HG03095 (cell line): ENCODE results near the gene RPP38.

Source experiments
- ATAC-seq: cut with Tn5 transposase; IDR thresholded peaks from one replicate; pipeline ENCODE4 v1.9.1; 2021; ENCODE audit warnings: moderate library complexity; ENCODE audit not compliant: unreplicated experiment

The RPP38 gene

DNA sequence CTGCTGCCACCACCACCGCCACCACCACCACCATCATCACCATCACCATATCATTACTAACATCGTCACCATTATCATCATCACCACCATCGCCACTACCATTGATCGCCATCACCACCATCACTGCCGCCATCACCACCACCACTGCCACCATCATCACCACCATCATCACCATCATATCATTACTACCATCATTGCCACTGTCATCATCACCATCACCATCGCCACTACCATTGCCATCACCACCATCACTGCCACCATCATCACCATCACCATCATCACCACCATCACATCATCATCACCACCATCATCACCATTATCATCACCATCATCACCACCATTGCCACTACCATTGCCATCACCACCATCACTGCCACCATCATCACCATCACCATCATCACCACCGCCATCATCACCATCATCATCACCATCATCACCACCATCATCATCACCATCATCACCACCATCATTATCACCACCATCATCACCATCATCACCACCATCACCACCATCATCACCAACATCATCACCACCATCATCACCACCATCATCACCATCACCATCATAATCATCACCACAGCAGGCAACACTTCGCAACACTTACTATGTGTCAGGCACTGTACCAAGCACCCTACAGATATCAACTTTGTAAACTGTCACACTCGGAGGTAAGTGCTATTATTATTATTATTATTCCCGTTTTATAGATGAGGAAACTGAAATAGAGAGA, 52.1 kb downstream of the RPP38 start:
- no peak for ATAC-seq

DNA sequence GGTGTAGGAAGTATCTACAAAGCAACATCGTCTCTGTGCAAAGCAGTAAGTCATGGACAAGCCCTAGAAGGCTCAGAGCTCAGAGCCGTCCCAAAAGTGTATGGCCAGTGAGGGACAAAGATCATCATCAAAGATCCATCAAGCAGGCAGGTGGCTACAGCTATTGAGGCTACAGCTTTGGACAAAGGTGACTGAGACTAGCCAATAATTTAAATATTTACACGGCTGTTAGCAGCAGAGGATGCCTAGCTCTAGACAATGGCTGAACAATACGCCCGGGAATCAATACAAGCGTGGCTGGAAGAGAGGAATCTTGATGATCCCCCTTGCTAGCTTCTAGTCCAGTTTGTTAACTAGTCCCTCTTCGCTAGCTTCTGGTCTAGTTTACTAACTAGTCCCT, 53.4 kb downstream of the RPP38 start:
- no peak for ATAC-seq

DNA sequence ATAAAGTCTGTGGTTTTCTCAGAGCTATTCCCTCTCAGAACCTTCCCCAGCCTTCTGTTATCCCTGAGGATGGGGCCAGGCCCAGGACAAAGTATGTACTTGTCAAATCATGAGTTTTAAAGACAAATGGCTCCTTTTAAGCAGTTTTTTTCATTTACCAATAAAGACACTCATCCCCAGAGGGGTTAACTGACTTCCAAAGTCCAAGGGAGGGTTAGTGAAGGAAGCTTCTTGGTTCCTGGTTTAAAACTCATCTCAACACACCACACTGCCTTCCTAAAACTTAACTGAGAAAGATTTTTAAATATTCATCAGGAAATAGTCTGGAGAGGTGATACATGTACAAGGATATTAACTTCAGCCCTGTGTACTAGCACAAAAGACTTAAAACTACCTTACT, 55.4 kb downstream of the RPP38 start:
- ATAC-seq = no peak
